Gastrocnemius medialis (tissue), 4 donors: ENCODE measurements around the gene FAM53A.

Experiments used
- POLR2A ChIP-seq, 2 donors: fragments of 450-650 bp; IDR thresholded peaks; one replicate each; pipeline ENCODE4 v1.6.1; 2017; ENCODE audit warnings: antibody characterized with exemption in 2 of 2, mild to moderate bottlenecking in 2 of 2, moderate library complexity in 2 of 2
- TF ChIP-seq, protein P1 (sequence below), 5 experiments: fragments of 450-650 bp in 3 of 5; fragments of 200-600 bp in 2 of 5; sonication (generic) in 2 of 5; IDR thresholded peaks in 4 of 5; conservative IDR thresholded peaks in 1 of 5; 1 replicate in 4 of 5; 2 replicates in 1 of 5; pipeline ENCODE4 v1.5.1; 2016 to 2019; ENCODE audit warnings: antibody characterized with exemption in 5 of 5, mild to moderate bottlenecking in 3 of 5, moderate library complexity in 3 of 5

DNA sequence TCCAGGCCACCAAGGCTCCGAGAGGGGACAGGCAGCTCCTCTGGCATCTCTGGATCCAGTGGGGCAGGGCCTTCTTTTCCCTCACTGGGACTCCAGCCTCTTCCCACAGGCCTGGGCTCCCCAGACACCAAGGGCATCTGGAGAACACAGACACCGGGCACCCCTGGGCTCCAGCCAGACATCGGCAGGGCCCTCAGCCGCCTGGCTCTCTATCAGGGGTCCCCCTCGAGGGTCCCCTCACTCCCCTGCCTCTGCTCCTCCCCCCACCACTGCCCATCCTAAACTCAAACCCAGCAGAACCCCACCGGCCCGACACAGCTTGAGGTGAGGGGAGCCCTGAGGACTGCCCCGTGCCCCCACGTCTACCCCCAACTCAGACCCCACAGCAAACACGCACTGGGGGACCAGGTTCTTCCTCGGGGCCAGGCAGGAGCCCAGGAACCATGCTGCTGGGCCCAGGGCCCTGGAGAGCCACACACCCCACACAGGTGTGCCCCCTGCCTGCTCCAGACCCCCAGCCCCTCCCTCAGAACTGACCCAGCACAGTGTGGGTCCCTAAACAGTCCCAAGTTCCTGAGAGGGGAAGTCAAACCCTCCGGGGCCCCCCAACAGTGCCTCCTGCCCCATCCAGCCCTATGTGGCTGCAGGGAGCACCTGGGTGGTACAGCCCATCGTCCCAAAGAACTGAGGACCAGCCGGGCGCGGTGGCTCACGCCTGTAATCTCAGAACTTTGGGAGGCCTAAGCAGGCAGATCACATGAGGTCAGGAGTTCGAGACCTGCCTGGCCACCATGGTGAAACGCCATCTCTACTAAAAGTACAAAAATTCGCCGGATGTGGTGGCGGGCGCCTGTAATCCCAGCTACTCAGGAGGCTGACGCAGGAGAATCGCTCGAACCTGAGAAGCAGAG lies 86.8 kb downstream of the FAM53A start:
- TF ChIP-seq POLR2A (IDR thresholded peaks at IDR 0.05) = no peak
- TF ChIP-seq, protein P1, sequence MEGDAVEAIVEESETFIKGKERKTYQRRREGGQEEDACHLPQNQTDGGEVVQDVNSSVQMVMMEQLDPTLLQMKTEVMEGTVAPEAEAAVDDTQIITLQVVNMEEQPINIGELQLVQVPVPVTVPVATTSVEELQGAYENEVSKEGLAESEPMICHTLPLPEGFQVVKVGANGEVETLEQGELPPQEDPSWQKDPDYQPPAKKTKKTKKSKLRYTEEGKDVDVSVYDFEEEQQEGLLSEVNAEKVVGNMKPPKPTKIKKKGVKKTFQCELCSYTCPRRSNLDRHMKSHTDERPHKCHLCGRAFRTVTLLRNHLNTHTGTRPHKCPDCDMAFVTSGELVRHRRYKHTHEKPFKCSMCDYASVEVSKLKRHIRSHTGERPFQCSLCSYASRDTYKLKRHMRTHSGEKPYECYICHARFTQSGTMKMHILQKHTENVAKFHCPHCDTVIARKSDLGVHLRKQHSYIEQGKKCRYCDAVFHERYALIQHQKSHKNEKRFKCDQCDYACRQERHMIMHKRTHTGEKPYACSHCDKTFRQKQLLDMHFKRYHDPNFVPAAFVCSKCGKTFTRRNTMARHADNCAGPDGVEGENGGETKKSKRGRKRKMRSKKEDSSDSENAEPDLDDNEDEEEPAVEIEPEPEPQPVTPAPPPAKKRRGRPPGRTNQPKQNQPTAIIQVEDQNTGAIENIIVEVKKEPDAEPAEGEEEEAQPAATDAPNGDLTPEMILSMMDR (IDR thresholded peaks at IDR 0.05 in 4 of 5, conservative IDR thresholded peaks at IDR 0.05 in 1 of 5) = no peak
